ENCODE results near the gene RPS26.
"Not testable (repeated sequence)": the region's sequence is repeated elsewhere in the genome, so short reads cannot be mapped to it uniquely, and the experiment has no call there.

RPS26 gene

DNA sequence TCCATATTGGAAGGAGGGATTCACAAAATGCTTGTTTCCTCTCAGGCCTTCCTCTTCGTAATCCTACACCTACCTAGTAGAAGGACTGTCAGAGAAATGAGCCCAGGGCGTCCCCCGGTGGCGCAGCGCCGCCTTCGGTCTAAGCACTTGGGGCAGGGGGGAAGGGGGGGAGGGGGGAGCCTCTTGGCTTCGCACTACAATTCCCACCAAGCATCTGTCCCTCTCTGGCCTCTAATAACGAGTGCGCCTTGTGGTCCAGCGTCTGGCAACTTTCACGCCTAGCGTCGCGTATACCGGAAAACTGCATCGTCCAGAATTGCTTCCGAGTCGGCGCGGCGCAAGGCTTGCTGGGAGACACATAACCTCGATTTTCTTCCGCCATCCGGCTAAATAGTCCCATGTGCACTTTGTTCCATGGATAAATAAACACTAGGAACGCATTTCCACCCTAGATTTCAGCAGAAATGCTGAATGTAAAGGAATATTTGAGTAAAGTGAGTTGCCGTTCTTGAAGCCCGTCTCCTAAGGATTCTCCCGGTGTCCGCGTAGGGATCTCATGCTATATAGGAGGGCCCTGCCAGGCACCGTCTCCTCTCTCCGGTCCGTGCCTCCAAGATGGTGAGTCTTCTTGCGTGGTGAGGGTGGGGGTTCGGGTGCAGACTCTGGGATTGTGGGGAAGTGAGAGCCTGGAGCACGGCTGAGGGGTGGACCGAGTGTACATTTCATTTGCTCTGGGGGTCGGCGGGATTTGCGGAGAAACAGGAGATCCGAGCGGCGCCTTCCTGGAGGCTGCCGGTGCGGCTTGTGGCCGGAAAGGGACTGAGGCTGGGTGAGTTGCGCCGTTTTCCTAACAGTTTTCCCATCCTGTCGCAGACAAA, at the start of gene RPS26:
TSS of gene RPS26 (plus strand) at position 367 of the 878 bp plus-strand sequence. CDS start at position 616, 249 bp downstream.
- DNase-seq (ENCODE audit: low spot score) = peak; percentile 98

DNA sequence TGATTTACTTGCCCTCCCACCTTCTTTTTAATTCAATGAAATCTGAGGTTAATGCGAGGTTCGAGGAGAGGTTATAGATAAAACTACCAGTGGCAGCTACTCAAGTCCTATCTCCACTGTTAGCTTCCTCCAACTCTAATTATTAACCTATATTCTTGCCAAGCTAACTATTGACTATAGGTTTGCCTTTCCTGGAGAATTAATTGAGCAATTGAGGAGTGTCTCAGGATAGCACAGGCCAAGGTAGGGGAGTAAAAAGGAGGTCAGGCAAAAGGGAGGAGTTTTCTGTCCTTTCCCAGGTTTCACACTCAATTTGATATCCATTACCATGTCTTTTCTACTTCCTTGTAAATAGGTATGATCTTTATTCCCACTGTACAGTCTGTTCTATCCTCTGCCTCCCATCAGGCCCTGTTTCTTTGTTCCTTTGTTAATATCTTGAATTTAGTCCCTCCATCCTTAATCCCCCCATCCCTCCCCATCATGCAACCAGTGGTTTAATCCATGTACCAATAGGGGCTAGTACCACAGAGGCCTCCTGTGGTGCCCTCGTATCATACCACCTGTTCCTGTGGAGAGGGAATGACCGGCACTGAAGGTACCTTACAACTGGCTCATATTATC, 48.4 kb upstream of the RPS26 start:
- DNase-seq (ENCODE audit: low spot score) = no peak

DNA sequence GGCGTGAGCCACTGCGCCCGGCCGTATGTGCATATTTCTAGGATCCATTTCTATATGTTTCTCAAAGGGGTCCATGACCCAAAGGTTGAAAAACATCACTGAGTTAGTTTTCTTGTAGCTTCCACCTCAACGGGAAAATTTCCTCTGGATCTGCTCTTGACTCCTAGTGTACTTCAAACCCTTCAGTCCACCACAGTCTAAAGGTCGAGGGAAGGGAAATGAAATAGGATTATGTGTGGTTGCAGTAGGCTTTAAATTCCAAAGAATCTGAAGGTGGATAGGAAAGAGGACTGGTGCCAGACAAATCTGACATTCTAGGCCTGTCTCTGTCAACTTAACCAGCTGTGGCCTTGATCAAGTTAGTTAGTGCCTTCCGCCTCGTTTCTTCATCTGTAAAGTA, 46.4 kb upstream of the RPS26 start:
- no peak for DNase-seq (ENCODE audit: low spot score)

DNA sequence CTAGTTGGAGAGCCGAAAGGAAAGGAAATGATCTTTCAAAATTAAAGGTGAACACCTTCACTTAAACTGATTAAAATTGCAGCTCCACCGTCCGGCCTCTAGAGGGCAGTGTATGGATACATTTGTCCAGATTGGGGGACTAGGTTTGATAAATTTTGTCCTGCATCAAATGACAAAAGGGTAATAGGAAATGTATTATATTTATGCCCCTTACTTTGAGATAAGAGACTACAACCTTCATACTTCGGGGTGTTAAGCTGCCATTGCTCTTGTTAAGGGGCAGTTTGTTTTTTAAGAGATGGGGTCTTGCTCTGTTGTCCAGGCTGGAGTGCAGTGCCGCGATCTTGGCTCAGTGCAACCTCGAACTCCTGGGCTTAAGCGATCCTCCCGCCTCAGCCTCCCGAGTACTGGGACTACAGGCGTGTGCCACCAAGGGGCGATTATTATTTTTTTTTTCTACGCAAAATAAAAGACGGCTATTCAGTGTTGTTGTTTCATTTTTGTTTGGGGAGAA, 45.5 kb upstream of the RPS26 start:
- peak; percentile 82 for DNase-seq (ENCODE audit: low spot score)

DNA sequence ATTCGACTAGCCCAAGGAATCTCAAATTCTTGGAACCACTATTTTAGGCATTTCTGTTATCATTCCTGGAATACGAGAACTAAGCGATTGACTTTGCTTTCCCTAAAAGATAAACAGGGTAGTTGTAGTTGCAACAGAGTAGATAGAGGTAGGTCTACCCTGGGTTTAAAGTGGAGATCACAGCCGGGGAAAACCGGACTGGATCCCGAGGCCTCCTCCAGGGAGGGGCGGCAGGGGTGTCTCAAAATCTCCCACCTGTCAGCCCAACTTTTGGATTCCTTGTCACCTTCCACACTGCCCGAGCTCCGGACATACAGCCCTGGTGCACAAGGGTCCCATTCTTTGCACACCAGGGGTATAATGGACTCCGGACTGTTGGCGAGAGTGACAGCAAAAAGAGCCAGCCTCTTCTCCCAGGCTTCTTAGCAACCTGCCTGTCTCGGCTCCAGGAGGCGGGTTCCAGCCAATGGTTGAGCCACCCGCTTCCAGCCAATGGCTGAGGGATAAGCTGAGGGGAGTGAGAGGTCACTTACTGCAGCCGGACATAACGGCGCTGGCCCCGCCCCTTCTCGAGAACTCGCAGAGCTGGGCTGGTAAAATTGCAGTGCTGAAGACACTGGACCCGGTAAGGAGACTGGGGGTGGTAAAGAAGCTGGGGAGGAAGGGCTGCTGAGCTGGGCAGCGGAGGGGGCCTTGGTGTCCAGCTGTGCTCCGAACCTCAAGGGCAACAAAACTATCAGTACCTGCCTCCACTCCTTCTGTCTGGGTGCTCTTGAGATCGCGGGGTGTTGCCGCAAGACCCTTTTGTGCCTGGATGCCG, 44.8 kb upstream of the RPS26 start, which contains the start of gene SUOX:
TSS of gene SUOX (plus strand) at position 562 of the 820 bp plus-strand sequence. CDS start 4,946 bp downstream, outside the sequence.
- DNase-seq (ENCODE audit: low spot score) = peak; percentile 26

DNA sequence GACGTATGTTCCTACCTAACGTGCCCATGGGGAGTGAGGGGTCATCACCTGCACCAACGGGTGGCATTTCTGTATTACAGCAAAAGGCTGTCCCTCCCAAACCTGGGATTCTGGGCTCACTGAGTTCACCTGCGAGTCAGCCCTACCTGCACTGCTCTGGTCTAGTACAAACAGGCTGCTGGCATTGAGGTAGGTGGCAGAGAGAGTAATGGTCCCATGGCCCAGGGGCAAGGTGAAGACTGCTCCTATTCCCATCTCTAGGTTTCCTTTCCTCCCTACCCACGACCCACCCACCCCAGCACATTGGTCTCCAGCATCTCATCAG, 44.2 kb upstream of the RPS26 start:
- DNase-seq (ENCODE audit: low spot score) = no peak

DNA sequence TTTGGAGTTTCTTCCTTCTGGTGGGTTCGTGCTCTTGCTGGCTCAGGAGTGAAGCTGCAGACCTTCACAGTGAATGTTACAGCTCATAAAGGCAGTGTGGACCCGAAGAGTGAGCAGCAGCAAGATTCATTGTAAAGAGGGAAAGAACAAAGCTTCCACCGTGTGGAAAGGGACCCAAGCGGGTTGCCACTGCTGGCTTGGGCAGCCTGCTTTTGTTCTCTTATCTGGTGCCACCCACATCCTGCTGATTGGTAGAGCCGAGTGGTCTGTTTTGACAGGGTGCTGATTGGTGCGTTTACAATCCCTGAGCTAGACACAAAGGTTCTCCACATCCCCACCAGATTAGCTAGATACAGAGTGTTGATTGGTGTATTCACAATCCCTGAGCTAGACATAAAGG, 42.2 kb upstream of the RPS26 start:
- DNase-seq (ENCODE audit: low spot score) = not testable (repeated sequence)

DNA sequence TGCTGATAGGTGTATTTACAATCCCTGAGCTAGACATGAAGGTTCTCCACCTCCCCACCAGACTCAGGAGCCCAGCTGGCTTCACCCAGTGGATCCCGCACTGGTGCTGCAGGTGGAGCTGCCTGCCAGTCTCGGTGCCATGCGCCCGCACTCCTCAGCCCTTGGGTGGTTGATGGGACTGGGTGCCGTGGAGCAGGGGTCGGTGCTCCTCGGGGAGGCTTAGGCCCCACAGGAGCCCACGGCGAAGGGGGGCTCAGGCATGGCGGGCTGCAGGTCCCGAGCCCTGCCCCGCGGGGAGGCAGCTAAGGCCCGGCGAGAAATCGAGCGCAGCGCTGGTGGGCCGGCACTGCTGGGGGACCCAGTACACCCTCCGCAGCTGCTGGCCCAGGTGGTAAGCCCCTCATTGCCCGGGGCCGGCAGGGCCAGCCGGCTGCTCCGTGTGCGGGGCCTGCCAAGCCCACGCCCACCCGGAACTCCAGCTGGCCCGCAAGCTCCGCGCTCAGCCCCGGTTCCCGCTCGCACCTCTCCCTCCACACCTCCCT, 41.6 kb upstream of the RPS26 start:
- DNase-seq (ENCODE audit: low spot score) = not testable (repeated sequence)

DNA sequence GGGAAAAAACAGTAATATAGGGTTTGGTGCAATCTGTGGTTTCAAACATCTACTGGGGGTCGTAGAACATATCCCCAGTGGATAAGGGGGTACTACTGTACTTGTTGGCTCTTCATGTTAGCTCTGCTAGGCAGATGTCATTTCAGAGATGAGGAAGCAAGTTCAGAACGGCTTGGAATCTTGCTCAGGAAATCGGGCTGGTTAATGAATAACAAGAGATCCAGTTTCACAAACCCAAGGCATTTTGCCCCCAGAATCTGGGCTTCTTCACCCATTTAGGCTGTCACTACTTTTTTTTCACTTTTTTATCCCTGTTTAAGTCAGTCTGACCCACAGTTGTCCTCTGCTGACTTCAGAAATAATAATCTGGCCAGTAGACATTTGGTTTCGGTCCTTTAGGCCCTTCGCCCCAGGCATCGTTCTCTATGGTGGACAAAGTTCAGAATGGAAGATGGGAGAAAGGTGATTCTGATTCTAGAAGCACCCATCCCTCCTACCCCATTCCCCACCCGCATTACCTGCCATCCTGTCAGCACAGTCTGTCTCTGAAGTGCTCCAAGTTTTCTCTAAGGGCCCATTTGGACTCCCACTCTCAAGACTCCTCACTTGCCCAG, 40.1 kb upstream of the RPS26 start:
- no peak for DNase-seq (ENCODE audit: low spot score)

DNA sequence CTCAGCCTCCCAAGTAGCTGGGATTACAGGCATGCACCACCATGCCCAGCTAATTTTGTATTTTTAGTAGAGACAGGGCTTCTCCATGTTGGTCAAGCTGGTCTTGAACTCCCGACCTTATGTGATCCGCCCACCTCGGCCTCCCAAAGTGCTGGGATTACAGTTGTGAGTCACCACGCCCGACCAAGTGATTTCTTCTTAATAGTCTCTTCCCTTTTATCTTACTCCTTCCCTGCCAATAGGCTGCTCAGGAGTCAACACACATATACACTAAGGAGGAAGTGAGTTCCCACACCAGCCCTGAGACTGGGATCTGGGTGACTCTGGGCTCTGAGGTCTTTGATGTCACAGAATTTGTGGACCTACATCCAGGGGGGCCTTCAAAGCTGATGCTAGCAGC, 38.3 kb upstream of the RPS26 start:
- not testable (repeated sequence) for DNase-seq (ENCODE audit: low spot score)

DNA sequence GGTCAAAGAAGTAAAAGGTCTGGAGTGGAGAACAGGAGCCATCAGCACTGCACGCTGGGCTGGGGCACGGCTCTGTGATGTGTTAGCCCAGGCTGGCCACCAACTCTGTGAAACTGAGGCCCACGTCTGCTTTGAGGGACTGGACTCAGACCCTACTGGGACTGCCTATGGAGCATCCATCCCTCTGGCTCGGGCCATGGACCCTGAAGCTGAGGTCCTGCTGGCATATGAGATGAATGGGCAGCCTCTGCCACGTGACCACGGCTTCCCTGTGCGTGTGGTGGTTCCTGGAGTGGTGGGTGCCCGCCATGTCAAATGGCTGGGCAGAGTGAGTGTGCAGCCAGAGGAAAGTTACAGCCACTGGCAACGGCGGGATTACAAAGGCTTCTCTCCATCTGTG, 37.5 kb upstream of the RPS26 start:
- DNase-seq (ENCODE audit: low spot score) = no peak

DNA sequence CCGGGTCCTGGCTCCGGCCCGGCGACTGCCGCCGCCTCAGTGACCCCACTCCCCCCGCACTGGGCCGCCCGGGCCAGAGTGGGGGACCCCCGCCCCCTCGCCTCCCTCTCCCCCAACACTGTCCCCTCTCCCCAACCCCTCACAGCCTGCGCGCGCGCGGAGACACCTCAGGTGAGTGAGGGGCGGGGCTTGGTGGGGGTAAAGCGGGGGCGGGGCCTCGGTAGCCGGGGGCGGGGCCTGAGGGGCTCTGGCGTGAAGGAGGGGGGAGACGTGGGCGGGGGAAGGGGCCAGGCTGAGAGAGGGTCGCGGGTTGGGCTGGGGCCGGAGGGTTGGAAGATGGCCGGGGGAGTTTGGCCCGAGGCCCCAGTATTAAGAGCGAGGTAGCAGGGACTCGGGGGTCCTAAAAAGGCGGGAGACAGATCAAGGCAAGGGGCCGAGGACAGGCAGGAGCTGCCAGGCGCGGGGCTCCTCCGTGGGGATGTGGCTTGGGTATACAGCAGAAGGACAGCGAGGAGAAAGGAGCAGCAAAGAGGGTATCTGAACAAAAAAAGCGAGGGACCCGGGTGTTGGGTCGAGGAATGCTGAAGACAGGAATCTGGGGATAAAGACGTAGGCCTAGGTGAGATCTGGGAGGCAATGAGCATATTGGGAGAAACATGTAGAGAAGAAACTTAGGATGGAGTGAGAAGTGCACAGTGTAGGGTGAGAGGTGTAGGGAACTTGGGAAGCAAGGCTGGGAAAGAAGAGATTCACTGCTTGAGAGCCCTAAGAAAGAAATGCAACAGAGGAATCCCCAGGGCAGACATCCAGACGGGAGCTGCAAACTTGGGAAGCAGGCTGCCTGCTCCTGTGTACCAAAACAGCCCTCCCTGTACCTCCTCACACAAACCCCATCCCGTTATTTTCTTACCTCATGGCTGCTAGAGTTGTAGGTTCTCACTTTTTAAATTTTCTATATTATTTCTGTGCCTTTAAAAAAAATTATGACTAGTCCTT, 33.9 kb upstream of the RPS26 start:
- peak; percentile 55 for DNase-seq (ENCODE audit: low spot score)

DNA sequence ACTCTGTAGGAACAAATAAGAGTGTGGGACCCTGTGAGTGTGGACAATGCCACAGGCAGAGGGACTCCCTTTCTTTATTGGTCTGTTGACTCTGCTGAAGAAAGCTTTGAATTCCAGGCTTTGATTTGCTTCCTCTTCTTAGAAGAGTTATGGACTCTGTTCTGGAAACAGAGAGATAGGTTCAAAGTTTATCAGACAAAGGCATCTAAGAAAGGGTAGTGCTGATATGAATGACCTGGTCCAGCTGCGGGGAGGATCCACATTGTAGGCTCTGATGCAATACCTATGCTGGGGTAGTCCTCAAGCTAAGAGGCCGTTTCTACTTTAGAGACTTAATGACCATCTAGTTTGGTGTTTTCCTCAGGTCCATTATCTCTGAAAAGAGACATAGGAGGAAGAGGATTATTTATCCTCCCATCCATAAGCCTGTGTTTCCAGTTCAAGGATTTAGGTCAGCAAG, 31.6 kb upstream of the RPS26 start:
- no peak for DNase-seq (ENCODE audit: low spot score)

DNA sequence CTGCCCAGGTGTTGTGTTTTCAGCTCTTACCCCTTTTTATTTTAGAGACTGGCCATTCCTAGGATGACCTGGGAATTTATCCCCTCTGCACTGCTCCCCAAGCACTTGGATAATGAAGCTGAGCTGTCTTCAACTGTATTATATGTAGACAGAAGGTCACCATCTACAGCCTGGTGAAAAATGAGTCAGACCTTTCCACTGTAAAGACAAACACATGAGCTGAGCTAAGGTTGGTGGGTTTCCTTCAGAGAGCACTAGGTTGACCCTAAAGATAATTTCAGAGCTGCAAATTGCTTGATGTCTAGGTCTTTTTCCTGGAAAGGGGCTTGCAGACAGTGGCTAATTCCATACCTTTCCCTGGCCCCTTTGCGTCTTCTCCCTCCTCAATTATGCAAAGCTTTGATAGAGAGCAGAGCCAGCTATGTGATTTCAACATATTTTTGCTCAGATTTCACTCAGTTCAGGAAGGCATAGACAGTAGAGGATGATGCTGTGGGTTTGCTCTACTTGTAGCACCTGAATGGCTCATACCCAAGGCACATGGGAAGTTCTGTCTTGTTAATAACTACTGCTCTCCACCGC, 30.1 kb upstream of the RPS26 start:
- DNase-seq (ENCODE audit: low spot score) = no peak

DNA sequence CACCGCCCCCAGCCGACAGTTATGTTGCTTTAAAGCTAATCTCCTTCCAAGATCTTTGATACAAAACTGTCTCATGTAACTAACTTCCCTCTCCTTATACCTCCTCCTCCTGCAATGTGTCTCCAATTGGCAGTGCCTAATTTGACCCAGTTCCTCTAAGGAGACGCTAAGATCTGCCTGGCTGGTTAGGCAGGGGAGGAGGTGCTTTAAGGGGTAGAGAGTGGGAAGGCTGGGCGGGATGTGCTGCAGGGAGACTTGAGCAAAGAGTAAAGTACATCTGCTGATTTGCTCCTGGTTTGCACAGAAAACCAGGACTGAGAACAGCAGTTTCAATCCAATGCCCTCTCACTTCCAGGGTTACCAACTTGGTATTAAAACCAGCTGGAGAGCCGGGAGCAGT, 28.2 kb upstream of the RPS26 start:
- no peak for DNase-seq (ENCODE audit: low spot score)

DNA sequence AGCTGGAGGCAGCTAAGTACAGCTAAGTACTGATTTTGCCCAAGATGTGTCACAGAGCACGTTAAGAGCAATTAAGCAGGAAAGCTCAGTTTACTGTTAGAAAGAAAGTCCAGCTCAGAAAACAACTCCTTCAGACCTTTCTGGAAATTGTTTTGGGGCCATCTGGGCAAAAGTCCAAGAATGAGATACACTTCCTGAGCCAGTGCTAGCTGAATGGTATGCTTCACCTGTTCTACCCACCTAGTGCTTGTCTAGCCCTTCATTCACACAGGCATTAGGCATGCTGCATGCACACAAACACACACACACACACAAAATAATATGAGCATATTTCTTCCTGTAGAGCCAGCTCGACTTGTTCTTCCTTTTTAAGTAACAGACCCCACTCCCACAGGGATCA, 27.5 kb upstream of the RPS26 start:
- DNase-seq (ENCODE audit: low spot score) = no peak

DNA sequence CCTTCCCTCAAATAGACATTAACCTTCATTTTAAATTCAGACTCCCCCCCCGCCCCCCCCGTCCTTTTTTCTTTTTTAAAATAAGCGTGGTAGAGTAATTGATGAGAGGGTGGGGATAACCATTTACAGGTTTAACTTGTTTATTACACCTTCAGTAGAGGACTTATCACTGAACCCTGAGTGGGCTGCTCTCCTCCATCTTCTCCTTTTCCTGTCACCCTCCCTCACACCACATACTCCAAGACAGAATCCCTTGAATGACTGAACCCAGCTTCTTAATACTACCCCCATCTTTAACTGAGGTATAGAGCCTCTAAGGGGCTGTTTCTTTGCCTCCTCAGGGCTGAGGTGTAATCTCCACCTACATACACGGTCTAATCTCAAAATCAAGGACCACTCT, 24.5 kb upstream of the RPS26 start:
- DNase-seq (ENCODE audit: low spot score) = no peak

DNA sequence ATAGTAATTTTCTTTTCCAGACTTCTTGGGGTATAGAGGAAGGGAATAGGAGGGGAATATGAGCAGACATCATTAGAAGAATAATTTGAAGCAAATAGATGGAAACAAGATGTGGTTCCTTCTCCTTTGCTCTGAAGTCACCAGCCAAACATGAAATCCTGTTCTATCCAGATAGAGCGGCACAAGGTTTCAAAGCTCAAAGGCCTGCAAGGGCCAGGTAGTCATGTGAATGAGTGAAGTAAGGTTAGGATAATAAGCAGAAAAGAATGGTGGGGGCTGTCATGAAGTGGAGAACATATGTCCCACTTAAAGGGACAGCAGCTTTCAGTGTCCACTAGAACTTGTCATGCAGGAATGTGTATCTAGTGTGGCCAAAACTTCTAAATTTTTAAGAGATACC, 23.4 kb upstream of the RPS26 start:
- no peak for DNase-seq (ENCODE audit: low spot score)

DNA sequence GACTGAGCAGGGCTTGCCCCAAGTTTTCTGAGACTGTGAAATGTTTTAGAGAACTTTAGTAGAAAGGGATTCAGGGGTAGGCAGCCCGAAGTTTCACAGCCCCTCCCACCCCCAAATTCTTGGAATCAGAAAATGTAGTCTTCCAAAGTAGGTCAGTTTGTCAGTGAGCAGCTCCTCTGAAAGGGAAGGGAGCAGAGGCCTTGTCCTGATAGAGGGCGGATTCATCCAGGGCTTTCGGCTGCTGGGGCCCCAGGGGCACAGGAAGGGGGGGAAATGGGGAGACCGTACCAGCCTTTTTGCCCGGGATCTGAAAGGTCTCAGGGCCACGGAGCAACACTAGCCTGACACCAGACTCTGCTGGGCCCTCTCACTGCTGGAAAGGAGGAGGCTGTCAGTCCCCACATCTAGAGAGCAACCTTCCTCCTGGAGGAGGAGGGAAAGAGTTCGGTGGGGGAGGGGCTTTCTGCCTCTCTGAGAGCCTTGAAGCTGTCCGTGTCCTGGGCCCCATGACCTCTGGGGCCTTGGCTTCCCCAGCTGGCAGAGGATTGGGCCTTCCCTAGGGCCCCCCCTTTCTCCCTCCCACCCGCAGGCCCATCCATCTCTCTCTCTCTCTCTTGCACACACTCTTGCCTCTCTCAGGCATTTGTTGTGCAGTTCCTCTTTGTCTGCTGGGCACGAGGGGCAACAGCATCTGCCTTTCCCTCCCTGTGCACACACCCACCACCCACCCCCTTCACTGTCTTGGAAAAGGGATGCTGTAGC, 21.1 kb upstream of the RPS26 start, which contains the start of gene IKZF4:
TSS of gene IKZF4 (plus strand) at position 621 of the 762 bp plus-strand sequence. CDS start 451 bp downstream, outside the sequence.
- DNase-seq (ENCODE audit: low spot score) = peak; percentile 34

Measured in CD4-positive, alpha-beta T cell treated with Interleukin-15 for 4 hours (primary cell).